Activated CD4-positive, alpha-beta T cell treated with anti-CD3 and anti-CD28 coated beads, Interleukin-2, Interleukin-6, amounts not matched to agents 100 ng/mL and 50 ng/mL, durations not matched to agents 16 hours and 8 hours (primary cell): ENCODE results near the gene ZNF18.

Source experiments
- DNase-seq: peaks from one replicate; pipeline ENCODE4 v3.0.0-alpha.2; 2020

Gene ZNF18, protein sequence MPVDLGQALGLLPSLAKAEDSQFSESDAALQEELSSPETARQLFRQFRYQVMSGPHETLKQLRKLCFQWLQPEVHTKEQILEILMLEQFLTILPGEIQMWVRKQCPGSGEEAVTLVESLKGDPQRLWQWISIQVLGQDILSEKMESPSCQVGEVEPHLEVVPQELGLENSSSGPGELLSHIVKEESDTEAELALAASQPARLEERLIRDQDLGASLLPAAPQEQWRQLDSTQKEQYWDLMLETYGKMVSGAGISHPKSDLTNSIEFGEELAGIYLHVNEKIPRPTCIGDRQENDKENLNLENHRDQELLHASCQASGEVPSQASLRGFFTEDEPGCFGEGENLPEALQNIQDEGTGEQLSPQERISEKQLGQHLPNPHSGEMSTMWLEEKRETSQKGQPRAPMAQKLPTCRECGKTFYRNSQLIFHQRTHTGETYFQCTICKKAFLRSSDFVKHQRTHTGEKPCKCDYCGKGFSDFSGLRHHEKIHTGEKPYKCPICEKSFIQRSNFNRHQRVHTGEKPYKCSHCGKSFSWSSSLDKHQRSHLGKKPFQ

DNA sequence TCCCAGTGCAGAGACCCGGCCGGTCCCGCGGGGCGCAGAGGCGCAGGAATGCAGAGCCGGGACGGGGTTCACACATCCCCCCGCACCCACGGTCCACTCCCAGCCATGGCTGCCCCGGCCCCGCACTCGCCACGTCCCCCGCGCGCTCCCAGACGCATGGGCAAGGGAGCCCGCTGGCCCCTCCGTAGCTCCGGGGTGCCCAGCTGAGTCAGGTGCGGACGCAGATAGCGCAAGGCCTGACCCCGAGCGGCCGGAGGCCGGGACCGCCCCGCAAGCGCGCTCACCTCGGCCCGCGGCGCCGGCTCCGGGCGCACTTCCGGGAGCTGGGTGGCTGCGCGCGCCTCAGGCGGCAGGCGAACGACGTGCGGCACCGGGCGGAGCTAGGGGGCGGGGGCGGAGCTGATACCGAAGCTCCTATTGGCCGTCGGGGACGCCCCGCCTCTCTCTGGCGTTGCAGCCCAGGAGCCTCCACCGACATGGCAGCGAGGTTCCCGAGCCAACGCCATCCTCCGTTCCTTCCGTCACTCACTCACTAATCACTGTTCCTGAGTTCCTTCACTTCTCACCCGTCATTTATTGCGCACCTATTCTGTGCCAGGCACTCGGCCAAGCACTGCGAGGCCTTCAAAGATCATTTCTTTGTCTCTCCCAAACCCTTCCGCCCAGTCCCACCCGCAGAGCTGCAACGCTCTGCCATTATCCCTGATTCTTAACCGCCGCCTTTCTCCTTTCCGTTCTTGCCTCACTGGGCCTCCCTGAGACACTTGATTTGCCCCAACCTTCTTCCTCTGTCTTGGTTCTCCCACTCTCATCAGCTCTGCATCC, at the start of gene ZNF18:
ZNF18 (minus strand) TSS at position 329 of the 825 bp plus-strand sequence. CDS start 4,646 bp downstream, outside the sequence.
- DNase-seq, result peak; percentile 96

DNA sequence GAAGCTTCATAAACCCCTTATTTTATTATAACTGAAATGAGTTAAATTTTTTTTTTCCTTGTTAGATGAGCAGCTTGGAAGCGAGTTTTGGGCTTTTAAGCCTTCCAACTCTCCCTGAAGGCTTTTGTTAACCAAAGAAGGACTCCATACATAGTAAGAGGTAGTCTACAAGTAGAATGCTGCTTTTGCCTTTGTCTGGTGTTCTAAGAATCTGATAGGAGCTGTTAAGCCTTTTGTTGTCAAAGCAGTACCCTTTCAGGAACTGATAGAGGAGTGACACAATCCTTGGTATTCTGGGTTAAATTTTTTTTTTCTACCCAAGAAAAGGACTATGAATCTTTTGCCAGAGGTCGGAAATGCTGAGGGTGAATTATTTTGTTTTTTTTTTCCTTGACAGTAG, 49.5 kb upstream of the ZNF18 start:
- no peak for DNase-seq

DNA sequence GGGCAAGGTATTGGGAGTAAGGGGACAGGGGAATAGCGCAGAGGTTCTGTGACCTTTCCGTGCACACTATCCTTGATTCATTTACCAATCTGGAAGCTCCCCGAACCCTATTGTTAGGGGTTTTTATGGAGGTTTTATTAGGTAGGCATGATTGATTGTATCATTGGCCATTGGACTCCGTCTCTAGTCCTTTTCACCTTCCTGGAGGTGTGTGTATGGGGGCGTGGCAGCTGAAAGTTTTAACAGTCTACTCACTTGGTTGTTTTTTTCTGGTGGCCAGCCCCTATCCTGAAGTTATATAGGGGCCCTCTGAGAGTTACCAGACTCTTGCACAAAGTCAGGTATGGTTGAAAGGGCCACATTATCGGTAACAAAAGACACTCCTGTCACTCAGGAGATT, 46.4 kb upstream of the ZNF18 start:
- no peak for DNase-seq

DNA sequence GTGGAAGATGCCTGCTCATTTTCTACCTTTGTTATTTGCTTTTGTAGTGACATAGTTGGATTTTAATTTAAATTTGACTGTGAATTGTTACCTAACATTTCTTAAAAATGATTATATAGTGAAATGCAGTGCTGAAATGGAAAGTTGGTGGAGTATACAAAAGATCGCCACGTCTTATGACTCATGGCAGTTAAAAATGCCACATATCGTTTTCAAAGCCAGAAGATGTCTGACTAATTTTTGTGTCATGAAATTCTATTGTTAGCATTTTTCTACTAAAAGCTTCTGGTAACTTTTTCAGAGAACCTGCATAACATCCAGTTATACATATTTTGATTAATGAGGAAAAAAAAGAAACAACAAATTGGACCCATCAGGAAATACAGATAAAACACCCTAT, 44.0 kb upstream of the ZNF18 start:
- peak; percentile 19 for DNase-seq

DNA sequence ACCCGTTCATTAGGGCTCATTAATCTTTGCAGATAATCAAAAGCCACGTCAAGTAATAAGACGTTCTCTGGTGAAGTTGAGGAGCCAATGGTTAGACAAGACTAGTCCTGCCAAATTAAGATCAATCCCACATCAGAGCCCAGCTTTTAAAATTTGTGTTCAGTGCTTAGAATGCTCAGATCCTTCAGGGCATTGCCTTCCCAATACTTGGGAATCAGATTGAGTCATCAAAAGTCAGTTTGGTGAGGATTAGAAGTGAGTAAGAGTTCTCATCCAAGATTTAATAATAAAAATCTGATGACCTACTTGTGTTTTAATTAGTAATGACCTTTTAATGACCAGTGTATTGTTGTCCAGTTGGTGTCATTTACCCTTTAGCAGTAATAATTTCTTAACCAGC, 43.2 kb upstream of the ZNF18 start:
- no peak for DNase-seq

DNA sequence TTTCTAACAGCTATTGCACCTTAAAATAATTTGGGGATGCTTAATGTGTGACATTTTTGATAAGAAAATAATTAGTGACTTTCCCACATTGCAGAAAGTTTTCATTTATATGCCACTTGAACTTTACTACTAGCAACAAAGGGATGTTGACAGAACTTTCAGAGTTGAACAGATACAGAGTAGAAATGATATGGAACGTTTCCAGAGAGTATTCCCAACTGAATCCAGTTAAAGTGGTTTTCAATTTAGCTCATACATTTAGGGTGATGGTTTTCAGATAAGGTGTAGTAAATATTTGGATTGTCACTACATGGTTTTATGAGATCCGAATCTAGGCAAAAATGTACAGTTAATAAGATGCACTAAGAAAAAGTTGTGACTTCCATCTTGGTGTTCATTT, 40.7 kb upstream of the ZNF18 start:
- no peak for DNase-seq

DNA sequence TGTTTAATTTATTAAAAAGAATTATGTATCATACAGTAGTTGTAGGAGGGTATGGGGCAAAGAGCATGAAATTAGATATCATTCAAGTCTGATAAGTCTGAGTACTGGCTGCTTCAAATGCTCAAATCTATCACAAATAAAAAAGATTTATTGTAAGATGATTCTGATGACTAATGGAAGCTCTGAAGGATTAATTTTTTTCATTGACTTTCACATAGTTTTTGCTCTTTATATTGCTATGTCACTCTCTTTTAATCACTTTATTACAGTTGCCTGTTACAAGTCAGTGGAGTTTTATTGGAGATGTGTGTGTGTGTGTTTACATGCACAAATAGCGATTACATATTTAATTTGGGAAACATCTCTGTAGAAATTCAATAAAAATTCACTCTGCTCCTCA, 38.4 kb upstream of the ZNF18 start:
- DNase-seq, result no peak

DNA sequence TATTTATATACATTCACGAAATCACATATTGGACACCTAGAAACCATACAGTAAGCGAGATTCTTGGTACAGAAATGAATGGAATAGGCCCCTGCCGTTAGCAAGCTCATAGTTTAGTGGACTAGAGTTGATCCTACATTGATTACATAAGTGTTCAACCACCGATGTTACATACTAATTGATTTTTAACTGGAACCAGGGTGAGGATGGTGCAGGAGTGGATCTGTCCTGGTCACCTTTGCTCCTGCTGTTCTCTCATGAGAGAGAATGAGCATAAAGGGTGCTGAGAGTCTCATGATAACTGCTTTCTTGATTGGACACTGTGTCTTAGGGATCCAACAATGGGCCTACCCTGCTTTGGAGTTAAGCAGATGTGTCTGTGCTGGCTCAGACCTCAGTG, 37.3 kb upstream of the ZNF18 start:
- no peak for DNase-seq

DNA sequence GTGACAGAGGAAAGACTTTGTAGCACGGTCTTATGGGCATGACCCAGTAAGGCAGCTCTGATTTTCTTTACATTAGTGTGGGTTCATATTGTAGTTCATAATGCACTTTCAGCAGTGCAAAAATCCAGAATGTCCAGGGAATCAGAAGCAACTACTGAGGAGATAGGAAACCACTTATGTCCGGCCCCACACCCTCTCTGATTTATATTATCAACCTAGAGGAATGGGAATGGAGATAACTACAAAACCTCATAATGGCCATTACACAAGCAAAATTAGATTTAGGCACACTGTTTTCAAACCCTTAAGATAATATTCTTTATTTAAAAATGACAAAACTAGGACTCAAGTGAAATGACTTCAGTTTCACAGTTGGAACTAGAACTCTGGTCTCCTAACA, 31.3 kb upstream of the ZNF18 start:
- no peak for DNase-seq

DNA sequence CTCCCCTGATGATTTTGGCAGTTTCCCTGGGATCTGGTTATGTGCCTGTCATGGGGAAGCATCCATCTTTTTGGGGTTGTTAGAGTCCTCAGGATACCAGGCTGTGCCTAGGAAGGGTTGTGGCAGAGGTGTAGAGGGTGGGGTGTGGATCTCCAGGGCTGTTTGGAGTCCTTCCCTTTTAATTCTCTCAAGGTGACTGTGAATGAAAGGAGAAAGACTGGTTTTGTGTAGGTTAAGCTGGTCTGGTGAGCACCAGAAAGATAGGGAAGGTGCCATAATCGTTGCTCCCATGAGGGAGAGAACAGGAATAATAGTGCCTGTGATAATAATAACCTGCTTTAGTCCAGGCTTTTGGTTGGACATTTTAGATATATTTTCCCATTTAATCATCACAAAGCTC, 30.4 kb upstream of the ZNF18 start:
- DNase-seq, result no peak

DNA sequence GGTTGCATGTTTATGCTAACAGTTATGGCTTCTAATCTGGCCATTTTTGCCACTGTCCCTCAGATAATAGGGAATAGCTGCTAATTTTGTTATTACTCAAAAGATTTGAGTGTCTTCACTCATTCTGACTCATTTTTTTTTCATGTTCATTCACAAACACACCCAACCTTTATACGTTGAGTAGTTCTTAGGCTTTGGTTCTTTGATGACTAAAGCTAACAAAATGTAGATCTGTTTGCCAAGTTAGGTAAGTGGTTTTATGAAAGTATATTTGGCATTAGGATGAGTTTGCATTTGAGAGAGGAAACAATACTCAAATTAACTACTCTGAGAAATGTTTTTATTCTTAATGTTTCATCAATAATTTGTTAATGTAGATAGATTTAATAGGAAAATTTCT, 27.1 kb upstream of the ZNF18 start:
- DNase-seq, result peak; percentile 3

DNA sequence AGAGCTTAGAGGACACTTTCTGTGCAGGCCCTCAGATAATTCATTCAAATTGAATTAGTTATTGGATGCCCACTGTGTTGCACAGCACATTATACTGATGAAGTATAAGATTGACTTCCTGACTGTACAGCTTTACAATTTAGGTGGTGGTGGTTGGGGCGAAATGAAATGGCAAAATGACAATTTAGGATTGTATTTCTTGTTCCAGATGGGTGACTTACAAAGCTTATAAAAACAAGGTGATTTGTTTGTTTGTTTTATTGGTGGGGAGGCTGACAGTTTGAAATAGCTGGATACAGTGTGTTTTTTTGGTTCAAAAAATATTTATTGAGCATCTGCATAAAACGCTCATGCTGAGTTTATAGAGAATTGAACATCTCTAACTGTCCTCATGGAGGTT, 25.0 kb upstream of the ZNF18 start:
- DNase-seq, result no peak

DNA sequence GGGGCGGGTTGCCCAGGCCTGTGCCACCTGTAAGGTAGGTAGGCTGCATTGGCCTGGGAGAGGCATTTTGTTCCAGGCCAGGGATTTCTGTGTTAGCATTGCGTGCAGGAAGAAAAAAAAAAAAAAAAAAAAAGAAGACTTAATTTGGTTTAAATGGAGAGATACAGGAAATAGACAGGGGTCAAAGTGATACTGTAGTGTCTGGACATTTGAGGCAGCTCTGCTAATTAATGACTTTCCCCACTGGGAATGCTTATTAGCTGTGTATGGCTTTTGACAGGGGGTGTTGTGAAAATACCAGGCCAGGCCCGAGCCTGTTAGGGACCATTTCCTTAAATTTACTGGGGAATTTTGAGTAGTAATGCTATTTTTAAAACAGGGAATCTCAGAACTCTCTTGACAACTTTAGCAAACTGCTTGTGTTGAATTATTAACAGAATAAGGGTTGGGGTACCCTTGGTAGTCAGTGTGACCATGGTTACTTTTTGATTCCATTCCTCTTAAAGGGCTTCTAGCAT, 24.4 kb upstream of the ZNF18 start:
- DNase-seq, result no peak

DNA sequence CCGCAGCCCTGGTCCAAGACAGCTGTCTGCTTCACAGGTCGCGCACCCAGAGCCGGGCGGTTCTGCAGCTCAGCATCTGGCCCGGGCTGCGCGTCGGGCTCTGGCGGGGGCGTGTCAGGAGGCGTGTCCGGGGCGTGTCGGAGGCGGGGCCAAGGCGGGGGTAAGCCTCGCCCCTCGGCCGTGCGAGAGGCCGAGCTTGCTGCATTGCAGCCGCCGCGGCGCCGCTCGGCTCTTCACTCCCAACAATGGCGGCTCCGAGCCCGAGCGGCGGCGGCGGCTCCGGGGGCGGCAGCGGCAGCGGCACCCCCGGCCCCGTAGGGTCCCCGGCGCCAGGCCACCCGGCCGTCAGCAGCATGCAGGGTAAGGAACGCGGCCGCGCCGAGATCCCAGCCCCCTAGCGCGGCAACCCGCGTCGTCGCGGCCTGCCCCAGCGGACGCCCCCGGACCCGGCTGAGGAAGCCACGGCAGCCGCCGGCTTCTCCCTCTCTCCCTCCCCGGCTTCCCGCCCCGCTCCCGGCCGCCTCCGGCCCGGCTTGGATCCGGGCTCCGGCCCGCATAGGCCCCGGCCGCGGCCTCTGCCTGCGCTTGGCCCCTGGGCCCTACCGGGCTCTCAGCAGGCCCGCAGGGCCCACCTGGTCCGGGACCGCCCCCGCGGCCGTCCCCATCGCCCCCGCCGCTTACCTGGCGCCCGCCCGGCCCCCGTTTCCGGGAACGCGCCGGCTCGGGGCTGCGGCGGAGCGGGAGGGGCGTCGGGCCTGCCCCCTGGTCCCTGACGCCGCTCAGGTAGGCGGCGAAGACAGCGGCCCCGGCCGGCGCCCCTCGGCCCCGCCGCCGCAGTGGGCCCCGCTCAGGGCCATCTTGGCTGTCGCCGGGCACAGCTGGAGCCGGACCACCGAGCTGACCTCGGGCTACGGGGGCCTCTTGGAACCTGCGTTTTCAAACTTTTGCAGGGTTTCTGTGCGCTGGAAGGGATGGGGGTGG, 23.7 kb upstream of the ZNF18 start, which contains the start of gene MAP2K4:
MAP2K4 (plus strand) TSS at position 236 of the 981 bp plus-strand sequence; CDS start at position 246, 10 bp downstream.
- peak; percentile 96 for DNase-seq

DNA sequence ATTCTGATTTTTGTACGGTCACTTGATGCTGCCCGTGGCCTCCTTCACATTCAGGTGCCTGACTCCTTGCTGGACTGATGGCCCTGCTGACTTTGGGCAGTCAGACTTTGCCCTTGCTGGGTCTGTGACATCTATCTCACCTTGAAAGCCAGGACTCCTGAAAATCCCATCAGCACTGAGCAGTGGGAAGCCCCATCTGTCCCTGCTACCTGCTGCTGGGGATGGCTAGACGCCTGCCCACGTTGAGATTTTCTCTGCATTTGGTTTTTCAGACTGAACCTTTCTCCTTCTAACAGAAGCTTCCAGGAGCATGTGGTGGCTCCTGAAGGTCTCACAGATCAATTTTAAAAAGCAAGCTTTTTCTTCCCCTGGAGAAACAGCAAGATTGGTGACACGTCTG, 10.2 kb upstream of the ZNF18 start:
- DNase-seq, result no peak

DNA sequence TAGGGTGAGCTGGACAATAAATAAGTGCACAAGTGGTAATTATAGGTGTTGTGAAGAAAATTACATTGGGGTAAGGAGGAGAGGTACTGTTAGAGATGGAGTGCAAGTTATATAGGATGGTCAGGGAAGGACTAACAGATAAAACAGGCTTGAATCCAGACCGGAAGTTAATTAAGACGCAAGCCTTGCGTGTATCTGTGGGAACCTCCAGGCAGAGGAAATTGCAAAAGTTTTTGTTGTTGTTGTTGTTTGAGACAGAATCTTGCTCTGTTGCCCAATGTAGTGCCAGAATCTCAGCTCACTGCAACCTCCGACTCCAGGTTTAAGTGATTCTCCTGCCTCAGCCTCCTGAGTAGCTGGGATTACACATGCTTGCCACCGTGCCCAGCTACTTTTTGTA, 2.4 kb upstream of the ZNF18 start:
- DNase-seq, result no peak

DNA sequence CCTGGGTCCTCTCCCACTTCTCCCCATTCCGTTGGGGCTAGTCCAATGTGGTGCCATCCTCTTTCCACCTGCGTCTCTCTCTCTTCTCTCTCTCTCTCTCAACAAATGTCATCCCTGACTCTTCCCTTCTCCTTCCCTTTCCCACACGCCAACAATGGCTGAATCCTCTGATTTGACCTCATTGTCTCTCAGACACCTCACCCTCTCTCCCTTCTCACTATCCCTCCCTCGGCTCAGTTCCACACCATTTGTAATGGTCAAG, 628 bp upstream of the ZNF18 start:
- no peak for DNase-seq

DNA sequence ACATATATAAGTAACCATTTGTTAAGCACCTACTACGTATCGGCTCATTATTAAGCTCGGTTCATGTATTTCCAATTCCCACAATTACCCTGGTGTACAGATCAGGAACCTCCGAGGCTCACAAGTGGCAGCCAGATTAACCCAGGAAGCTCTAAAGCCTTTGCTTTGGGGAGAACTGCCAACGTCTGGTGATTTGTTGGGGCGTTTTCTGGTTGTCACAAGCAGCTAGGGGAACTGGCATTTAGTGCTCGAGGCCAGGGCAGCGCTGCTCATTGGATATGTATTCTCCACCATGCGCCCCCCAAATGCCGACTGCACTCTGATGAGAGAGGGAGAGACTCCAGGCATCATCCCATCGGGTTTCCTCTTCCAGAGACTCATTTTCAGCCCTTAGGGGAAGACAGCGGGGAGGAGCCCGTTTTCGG, 541 bp downstream of the ZNF18 start:
- DNase-seq, result peak; percentile 54

DNA sequence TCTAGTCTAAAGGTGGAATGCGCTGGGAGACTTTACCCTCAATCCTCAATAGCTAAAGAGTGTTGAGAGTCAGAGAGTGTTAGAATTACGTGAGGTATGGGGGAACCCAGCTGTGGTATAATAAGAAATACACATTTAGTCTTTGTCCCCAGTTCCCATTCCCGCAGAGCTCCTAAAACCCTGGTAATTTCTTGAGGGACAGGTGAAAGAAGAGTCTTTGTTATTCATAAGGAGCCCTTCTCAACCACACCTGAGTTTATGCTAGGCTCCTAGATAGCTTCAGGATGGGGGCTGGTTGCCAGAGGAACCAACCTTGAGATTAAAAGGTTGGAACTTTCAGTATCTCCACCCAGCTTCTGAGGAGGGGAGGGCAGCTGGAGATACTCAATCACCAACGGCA, 5.8 kb downstream of the ZNF18 start:
- no peak for DNase-seq

DNA sequence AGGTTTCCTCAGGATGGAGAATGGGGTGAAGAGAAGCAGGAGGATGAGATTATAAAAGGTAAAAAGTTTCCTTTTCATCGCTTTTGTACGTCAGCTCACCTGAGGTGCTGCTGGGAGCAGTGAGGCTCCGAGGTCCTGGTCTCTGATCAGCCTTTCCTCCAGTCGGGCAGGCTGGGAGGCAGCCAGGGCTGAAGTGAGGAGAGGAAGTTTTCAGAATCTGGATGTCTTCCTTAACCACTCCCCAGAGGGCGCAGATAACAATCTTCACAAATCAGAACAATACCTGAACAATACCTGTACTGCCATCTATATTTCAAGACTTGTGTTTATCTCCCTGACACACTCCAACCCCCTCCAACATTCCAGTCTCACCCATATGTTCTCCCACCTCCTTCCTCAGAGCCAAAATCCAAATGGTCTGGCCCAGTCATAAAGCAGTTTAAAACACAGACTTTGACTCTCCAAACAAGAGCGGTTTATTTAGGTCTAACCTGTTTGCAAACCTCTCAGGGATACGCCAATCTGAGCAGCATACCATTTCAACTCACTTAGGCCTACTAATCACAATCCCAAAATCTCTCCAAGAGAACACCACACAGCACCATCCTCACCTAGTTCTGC, 6.8 kb downstream of the ZNF18 start:
- DNase-seq, result no peak

DNA sequence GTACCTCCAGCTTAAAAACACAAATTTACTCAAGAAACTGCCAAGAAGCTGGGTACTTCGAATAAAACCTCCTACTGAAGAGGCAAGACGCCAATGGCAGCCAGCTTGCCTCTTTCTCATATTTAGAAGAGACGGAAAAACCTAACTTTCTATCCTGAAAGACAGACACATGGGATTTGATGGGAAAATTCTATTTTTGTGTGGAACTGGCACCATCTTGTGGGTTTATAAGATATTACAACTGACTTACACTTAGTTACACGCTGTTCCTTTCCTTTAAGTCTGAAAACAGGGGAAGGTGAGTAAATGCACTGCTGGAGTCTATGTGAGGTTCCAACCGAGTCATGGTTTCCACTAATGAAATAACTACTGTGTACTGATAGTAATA, 10.3 kb downstream of the ZNF18 start:
- peak; percentile 7 for DNase-seq
